ENCODE measurements around the gene HPD. TPM values are rescaled to one million over a fixed set of nuclear protein-coding genes. Genes with fewer than 3 reads are reported as not detected.

Gene HPD
- polyA plus RNA-seq, 4 donors: 0.13 to 0.78 TPM; not detected in 2

DNA sequence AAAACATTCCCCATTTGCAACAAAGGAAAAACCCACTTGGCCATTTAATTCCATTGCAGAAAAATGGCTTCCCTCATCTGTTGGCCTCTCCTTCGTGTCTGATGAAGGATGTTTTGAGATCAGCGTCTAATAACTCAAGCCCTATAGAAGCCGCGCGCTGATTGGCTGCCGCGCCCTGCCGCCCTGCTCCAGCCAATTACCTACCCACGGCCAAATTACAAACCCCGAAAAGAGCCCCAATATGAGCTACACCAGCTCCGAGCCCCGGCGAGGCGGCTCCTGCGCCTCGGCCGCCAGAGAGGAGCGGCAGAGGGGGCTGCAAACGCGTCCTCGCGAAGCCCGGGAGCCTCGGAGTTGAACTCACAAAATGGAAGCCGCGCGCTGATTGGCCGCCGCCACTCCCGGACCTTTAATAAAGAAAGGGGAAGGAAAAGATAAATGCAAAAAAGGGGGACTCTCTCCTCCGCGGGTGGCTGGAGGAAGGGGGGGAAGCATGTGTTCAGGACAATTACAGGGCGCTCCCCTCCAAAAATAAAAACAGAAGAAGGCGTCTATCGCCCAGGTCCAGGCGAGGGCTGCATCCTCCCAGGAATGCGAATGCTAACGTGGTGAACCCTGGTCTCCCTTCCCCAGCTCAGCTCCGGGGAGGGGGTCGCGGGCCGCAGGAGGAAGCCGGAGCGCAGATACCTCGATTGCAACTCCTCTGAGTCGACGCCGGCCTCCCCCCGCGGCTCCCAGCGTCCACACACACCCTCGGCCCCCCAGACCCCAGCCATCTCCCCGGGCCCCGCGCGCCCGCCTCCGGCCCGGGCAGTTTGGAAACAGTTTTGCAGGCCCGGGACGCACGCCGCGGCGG is 55.6 kb downstream of the HPD start:
- peaks cover 3 to 34% (median 20%) of the 10 kb centered on the region in 3 donors for H3K4me1 ChIP-seq (ENCODE audit: control insufficient read depth in 3 of 3, insufficient read depth in 2 of 3, low read depth in 1 of 3, low read length in 2 of 3)
- 0 to 1% (median 1%) methylated on average over 51 to 65 of the region's 65 CpGs for WGBS, 3 donors
- no peak for FAIRE-seq

GRCh38 chr12:121802485-121802842 is 56.2 kb downstream of the HPD start:
- Histone ChIP-seq H3K36me3 (ENCODE audit: control insufficient read depth in 3 of 3, insufficient read depth in 2 of 3, low read depth in 1 of 3, low read length in 3 of 3) (peaks cover 0 to 39% (median 2%) of the 10 kb centered on the region in 3 donors), H3K27ac (ENCODE audit: low read depth in 1 of 3, low read length in 2 of 3) (peak overlapping the region; percentile 98 to 100 (median 100)), H3K9me3 (ENCODE audit: control insufficient read depth in 2 of 2, insufficient read depth in 1 of 2, low read depth in 1 of 2, low read length in 1 of 2) (no peaks in the 10 kb centered on the region), H3K4me1 (ENCODE audit: control insufficient read depth in 3 of 3, insufficient read depth in 2 of 3, low read depth in 1 of 3, low read length in 2 of 3) (peaks cover 3 to 38% (median 18%) of the 10 kb centered on the region in 3 donors), H3K4me3 (ENCODE audit: low read depth in 1 of 3, low read length in 3 of 3) (peak overlapping the region; percentile 42 to 97 (median 71)), H3K27me3 (ENCODE audit: control insufficient read depth in 3 of 3, insufficient read depth in 3 of 3, low read length in 3 of 3) (no peaks in the 10 kb centered on the region)
- WGBS, 3 donors: 0% methylated on average over 1 of the region's 1 CpG
- FAIRE-seq (no peak), DNase-seq (no peak)

More for the DNA sequence above, 55.6 kb downstream of the HPD start:
- H3K36me3 ChIP-seq (ENCODE audit: control insufficient read depth in 3 of 3, insufficient read depth in 2 of 3, low read depth in 1 of 3, low read length in 3 of 3): peaks cover 2 to 39% (median 2%) of the 10 kb centered on the region in 3 donors
- peak overlapping the region; percentile 71 to 98 (median 97) for H3K4me3 ChIP-seq (ENCODE audit: low read depth in 1 of 3, low read length in 3 of 3)
- H3K27ac ChIP-seq (ENCODE audit: low read depth in 1 of 3, low read length in 2 of 3): peak overlapping the region; percentile 98 to 100 (median 100)
- DNase-seq: peak; percentile 93 to 96
- no peaks in the 10 kb centered on the region for H3K9me3 ChIP-seq (ENCODE audit: control insufficient read depth in 2 of 2, insufficient read depth in 1 of 2, low read depth in 1 of 2, low read length in 1 of 2)
- no peaks in the 10 kb centered on the region for H3K27me3 ChIP-seq (ENCODE audit: control insufficient read depth in 3 of 3, insufficient read depth in 3 of 3, low read length in 3 of 3)

GRCh38 chr12:121801595-121802484 is 56.8 kb downstream of the HPD start:
- DNase-seq (peak; percentile 45 to 55), FAIRE-seq (no peak)
- Histone ChIP-seq H3K36me3 (ENCODE audit: control insufficient read depth in 3 of 3, insufficient read depth in 2 of 3, low read depth in 1 of 3, low read length in 3 of 3) (peaks cover 0 to 39% (median 2%) of the 10 kb centered on the region in 3 donors), H3K9me3 (ENCODE audit: control insufficient read depth in 2 of 2, insufficient read depth in 1 of 2, low read depth in 1 of 2, low read length in 1 of 2) (no peaks in the 10 kb centered on the region), H3K27me3 (ENCODE audit: control insufficient read depth in 3 of 3, insufficient read depth in 3 of 3, low read length in 3 of 3) (no peaks in the 10 kb centered on the region), H3K4me1 (ENCODE audit: control insufficient read depth in 3 of 3, insufficient read depth in 2 of 3, low read depth in 1 of 3, low read length in 2 of 3) (peaks cover under 1 to 38% (median 13%) of the 10 kb centered on the region in 3 donors), H3K27ac (ENCODE audit: low read depth in 1 of 3, low read length in 2 of 3) (peak overlapping the region; percentile 99 to 100 (median 100)), H3K4me3 (ENCODE audit: low read depth in 1 of 3, low read length in 3 of 3) (peak overlapping the region; percentile 71 to 99 (median 97))
- WGBS, 3 donors: 0 to 2% (median 1%) methylated on average over 18 of the region's 18 CpGs

GRCh38 chr12:121800694-121801594 is 57.7 kb downstream of the HPD start:
- Histone ChIP-seq H3K36me3 (ENCODE audit: control insufficient read depth in 3 of 3, insufficient read depth in 2 of 3, low read depth in 1 of 3, low read length in 3 of 3) (peaks cover 0 to 38% (median 2%) of the 10 kb centered on the region in 3 donors), H3K27ac (ENCODE audit: low read depth in 1 of 3, low read length in 2 of 3) (peak overlapping the region; percentile 99 to 100 (median 100)), H3K4me3 (ENCODE audit: low read depth in 1 of 3, low read length in 3 of 3) (peak overlapping the region; percentile 71 to 99 (median 97)), H3K4me1 (ENCODE audit: control insufficient read depth in 3 of 3, insufficient read depth in 2 of 3, low read depth in 1 of 3, low read length in 2 of 3) (peaks cover 0 to 36% (median 11%) of the 10 kb centered on the region in 3 donors), H3K27me3 (ENCODE audit: control insufficient read depth in 3 of 3, insufficient read depth in 3 of 3, low read length in 3 of 3) (no peaks in the 10 kb centered on the region), H3K9me3 (ENCODE audit: control insufficient read depth in 2 of 2, insufficient read depth in 1 of 2, low read depth in 1 of 2, low read length in 1 of 2) (no peaks in the 10 kb centered on the region)
- WGBS, 3 donors: 0 to 1% (median 1%) methylated on average over 56 to 86 of the region's 86 CpGs
- no peak for FAIRE-seq
- DNase-seq: peak; percentile 75 to 84

- Histone ChIP-seq H3K36me3 (ENCODE audit: control insufficient read depth in 3 of 3, insufficient read depth in 2 of 3, low read depth in 1 of 3, low read length in 3 of 3) (peaks cover 2 to 44% (median 2%) of the 10 kb centered on the region in 3 donors), H3K27me3 (ENCODE audit: control insufficient read depth in 3 of 3, insufficient read depth in 3 of 3, low read length in 3 of 3) (no peaks in the 10 kb centered on the region), H3K4me1 (ENCODE audit: control insufficient read depth in 3 of 3, insufficient read depth in 2 of 3, low read depth in 1 of 3, low read length in 2 of 3) (peaks cover 0 to 41% (median 9%) of the 10 kb centered on the region in 3 donors), H3K9me3 (ENCODE audit: control insufficient read depth in 2 of 2, insufficient read depth in 1 of 2, low read depth in 1 of 2, low read length in 1 of 2) (no peaks in the 10 kb centered on the region), H3K4me3 (ENCODE audit: low read depth in 1 of 3, low read length in 3 of 3) (peak overlapping the region; percentile 59 to 99 (median 97)), H3K27ac (ENCODE audit: low read depth in 1 of 3, low read length in 2 of 3) (peak overlapping the region; percentile 99 to 100 (median 100))
- DNase-seq (peak; percentile 93 to 95), FAIRE-seq (no peak)
- WGBS, 3 donors: 0% methylated on average over 31 to 84 of the region's 84 CpGs
Observed at GRCh38 chr12:121799842-121800693, 58.6 kb downstream of the HPD start.

DNA sequence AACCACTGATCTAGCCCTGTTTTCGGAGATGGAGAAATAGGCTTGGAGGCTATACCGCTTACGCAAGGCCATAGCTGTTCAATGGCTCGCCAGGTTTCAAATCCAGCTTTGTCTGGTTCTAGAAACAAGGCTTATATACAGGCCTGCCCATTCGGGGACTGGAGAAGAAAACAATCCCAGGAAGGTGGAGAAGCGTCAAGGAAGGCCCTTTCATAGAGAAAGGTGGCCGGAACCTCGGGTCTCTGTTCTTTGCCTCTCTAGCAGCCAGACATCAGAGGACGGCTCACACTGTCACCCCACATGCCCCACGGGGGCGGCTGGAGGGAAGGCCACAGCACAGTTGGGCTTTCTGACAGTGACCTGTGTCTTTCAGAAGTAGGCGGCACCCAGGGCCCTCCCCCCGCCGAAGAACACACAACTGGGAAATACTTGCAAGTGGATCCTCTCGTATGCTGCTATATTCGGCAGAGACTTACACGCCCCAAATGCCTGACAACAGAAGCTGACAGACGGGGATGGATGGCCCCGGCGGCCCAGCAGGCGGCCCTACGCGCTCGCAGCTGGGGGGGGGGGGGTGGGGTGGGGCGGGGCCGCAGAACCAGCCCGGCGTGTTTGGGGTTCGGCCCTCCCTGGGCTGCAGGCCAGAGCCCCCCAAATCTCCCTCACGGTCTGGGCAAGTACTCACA is 59.4 kb downstream of the HPD start:
- WGBS, 3 donors: 7 to 11% (median 10%) methylated on average over 18 to 29 of the region's 30 CpGs
- Histone ChIP-seq H3K27me3 (ENCODE audit: control insufficient read depth in 3 of 3, insufficient read depth in 3 of 3, low read length in 3 of 3) (no peaks in the 10 kb centered on the region), H3K4me3 (ENCODE audit: low read depth in 1 of 3, low read length in 3 of 3) (peak overlapping the region; percentile 59 to 99 (median 97)), H3K36me3 (ENCODE audit: control insufficient read depth in 3 of 3, insufficient read depth in 2 of 3, low read depth in 1 of 3, low read length in 3 of 3) (peaks cover 2 to 45% (median 2%) of the 10 kb centered on the region in 3 donors), H3K9me3 (ENCODE audit: control insufficient read depth in 2 of 2, insufficient read depth in 1 of 2, low read depth in 1 of 2, low read length in 1 of 2) (no peaks in the 10 kb centered on the region), H3K27ac (ENCODE audit: low read depth in 1 of 3, low read length in 2 of 3) (peak overlapping the region; percentile 99 to 100 (median 100)), H3K4me1 (ENCODE audit: control insufficient read depth in 3 of 3, insufficient read depth in 2 of 3, low read depth in 1 of 3, low read length in 2 of 3) (peaks cover 0 to 49% (median 9%) of the 10 kb centered on the region in 3 donors)
- FAIRE-seq: no peak
- DNase-seq: peak; percentile 67 to 76

GRCh38 chr12:121798787-121799155 is 59.9 kb downstream of the HPD start:
- peak overlapping the region; percentile 25 to 97 (median 59) for H3K4me3 ChIP-seq (ENCODE audit: low read depth in 1 of 3, low read length in 3 of 3)
- peaks cover 0 to 53% (median 9%) of the 10 kb centered on the region in 3 donors for H3K4me1 ChIP-seq (ENCODE audit: control insufficient read depth in 3 of 3, insufficient read depth in 2 of 3, low read depth in 1 of 3, low read length in 2 of 3)
- H3K27me3 ChIP-seq (ENCODE audit: control insufficient read depth in 3 of 3, insufficient read depth in 3 of 3, low read length in 3 of 3): no peaks in the 10 kb centered on the region
- 9 to 48% (median 37%) methylated on average over 10 of the region's 10 CpGs for WGBS, 3 donors
- DNase-seq (peak in 1 of 2 donors; percentile 48), FAIRE-seq (no peak)
- peak overlapping the region; percentile 94 to 100 (median 100) for H3K27ac ChIP-seq (ENCODE audit: low read depth in 1 of 3, low read length in 2 of 3)
- H3K9me3 ChIP-seq (ENCODE audit: control insufficient read depth in 2 of 2, insufficient read depth in 1 of 2, low read depth in 1 of 2, low read length in 1 of 2): no peaks in the 10 kb centered on the region
- H3K36me3 ChIP-seq (ENCODE audit: control insufficient read depth in 3 of 3, insufficient read depth in 2 of 3, low read depth in 1 of 3, low read length in 3 of 3): peaks cover 2 to 45% (median 2%) of the 10 kb centered on the region in 3 donors

Data from small intestine (tissue), 7 donors.